Measurements from ENCODE around the gene XIRP1.

The XIRP1 gene

DNA sequence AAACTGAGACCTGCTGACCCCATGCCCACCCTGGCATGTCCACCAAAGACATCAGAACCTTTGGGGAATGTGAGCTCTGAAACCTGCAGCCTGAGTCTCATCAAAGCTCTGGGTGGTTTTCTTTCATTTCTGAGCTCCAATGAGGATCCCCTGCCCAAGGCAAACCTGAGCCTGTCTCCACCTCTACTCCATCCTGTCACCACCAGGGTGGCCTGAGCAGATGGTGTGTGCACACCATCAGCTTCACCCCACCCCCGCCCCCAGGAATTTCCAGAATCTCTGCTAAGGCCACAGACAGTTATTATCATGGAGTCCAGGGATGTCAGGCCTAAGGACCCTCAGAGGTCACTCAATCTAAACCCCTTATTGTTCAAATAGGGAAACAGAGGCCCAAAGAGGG lies 1.3 kb downstream of the XIRP1 start:
- peak overlapping the region in 2 of 3 experiments; percentile 73 to 76 for H3K4me3 Mint-ChIP-seq
- no peaks in the 10 kb centered on the region for H3K36me3 Mint-ChIP-seq (ENCODE audit: low read depth)
- peaks cover 44% of the 10 kb centered on the region for H3K4me1 Mint-ChIP-seq
- H3K27ac Mint-ChIP-seq, result no peak overlapping the region
- H3K9me3 Mint-ChIP-seq, result no peaks in the 10 kb centered on the region
- peaks cover 4% of the 10 kb centered on the region for H3K27me3 Mint-ChIP-seq (ENCODE audit: low read depth)
- TF ChIP-seq, protein P1, sequence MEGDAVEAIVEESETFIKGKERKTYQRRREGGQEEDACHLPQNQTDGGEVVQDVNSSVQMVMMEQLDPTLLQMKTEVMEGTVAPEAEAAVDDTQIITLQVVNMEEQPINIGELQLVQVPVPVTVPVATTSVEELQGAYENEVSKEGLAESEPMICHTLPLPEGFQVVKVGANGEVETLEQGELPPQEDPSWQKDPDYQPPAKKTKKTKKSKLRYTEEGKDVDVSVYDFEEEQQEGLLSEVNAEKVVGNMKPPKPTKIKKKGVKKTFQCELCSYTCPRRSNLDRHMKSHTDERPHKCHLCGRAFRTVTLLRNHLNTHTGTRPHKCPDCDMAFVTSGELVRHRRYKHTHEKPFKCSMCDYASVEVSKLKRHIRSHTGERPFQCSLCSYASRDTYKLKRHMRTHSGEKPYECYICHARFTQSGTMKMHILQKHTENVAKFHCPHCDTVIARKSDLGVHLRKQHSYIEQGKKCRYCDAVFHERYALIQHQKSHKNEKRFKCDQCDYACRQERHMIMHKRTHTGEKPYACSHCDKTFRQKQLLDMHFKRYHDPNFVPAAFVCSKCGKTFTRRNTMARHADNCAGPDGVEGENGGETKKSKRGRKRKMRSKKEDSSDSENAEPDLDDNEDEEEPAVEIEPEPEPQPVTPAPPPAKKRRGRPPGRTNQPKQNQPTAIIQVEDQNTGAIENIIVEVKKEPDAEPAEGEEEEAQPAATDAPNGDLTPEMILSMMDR (IDR thresholded peaks at IDR 0.05; ENCODE audit: unreplicated experiment in 3 of 3), result no peak

DNA sequence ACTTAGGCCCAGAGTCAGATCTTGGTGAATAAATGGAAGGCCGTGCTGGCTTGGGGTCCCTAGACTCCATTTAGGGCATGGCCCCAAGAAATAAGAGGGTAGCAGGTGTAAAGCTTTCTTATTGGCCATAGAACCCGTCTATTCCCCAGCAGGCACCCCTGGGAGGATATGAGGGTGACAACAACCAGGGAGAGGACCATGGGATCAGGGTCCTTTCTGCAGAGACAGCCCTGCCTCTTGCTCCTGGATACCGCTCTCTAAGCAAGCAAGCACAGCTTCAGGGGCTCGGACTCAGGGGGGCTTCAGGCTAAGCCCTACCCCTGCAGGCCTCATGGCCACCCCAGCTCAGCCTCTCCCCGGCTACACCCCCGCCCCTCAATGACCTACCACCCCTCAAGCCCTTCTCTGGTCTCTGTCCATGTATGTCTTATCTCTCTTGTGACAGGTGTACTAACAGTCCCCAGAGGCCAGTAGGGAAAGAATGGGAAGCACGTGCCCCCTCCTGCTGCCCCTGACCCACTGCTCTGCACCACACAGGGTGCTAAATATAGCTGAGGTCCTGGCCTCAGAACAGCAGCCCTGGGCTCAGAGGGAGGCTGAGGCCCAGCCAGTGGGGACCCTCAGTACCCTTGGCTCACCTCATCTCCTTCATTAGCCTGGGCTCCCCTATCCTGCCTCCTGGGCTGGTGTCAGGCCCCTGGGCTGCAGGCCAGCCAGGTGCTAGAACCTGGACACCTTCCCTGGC lies 1.9 kb downstream of the XIRP1 start:
- Mint-ChIP-seq H3K4me1 (peaks cover 40% of the 10 kb centered on the region), H3K9me3 (no peaks in the 10 kb centered on the region), H3K36me3 (ENCODE audit: low read depth) (no peaks in the 10 kb centered on the region), H3K4me3 (peak overlapping the region in 2 of 3 experiments; percentile 73 to 76), H3K27me3 (ENCODE audit: low read depth) (peaks cover 4% of the 10 kb centered on the region), H3K27ac (peak overlapping the region in 2 of 3 experiments; percentile 44 to 82)
- TF ChIP-seq, protein P1 (IDR thresholded peaks at IDR 0.05; ENCODE audit: unreplicated experiment in 3 of 3), result no peak

DNA sequence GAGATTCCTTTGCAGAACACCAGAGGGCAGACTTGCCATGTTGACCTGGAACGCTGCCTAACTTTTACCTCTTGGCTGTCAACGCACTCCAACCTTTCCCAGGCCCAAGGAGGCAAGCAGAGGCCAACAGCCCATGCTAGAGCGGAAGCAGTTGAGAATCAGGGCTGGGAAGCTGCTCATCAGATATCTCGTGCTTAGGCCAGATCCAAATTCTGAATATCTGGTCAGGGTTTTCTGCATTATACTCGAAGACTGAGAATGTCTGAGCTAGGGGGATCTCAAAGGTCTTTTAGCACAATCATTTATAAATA lies 2.5 kb downstream of the XIRP1 start:
- Mint-ChIP-seq H3K36me3 (ENCODE audit: low read depth) (no peaks in the 10 kb centered on the region), H3K27ac (peak overlapping the region in 2 of 3 experiments; percentile 44 to 82), H3K9me3 (no peaks in the 10 kb centered on the region), H3K4me1 (peaks cover 40% of the 10 kb centered on the region), H3K4me3 (peak overlapping the region in 1 of 3 experiments; percentile 35), H3K27me3 (ENCODE audit: low read depth) (peaks cover 4% of the 10 kb centered on the region)
- TF ChIP-seq, protein P1 (IDR thresholded peaks at IDR 0.05; ENCODE audit: unreplicated experiment in 3 of 3), result peak; percentile 70 to 85 (median 79)

DNA sequence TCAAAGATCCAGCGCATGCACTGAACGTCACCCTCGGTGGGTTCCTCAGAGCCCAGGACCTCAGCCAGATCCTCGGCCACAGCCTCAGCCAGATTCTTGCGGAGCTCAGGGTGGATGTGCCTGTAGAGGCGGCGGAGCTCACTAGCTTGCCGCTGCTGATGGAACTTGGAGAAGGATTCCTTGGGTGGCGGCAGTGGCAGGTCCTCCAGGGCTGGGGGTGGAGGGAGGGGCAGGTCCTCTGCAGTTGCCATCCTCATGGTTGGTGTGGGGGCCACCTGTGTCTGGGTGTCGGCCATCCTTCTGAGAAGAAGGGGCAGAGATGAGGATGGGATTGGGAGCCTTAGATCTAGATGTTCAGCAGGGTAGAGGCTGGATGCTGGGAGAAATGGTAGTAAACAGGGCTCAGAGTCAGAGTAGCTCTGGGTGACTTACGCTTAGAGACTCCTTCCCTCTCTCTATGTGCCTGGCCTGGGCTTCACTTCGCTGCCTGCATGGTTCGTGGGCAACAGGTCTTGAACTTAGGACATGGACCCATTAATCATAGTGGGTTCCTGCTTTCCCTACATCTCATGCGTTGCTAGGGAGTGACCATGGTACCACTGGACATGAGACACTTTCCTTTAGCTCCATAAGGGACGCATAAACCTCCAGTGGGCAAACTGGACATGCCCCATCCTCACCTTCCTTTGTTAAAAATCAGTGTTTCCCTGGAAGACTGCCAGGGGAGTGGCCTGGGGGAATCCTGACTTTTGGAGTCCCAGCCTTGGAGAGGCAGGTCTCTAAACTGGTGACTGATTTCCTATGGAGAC lies 3.0 kb downstream of the XIRP1 start:
- Mint-ChIP-seq H3K4me3 (peak overlapping the region in 1 of 3 experiments; percentile 35), H3K9me3 (no peaks in the 10 kb centered on the region), H3K27me3 (ENCODE audit: low read depth) (peaks cover 4% of the 10 kb centered on the region), H3K36me3 (ENCODE audit: low read depth) (no peaks in the 10 kb centered on the region), H3K27ac (peak overlapping the region in 2 of 3 experiments; percentile 44 to 82), H3K4me1 (peaks cover 43% of the 10 kb centered on the region)
- TF ChIP-seq, protein P1 (IDR thresholded peaks at IDR 0.05; ENCODE audit: unreplicated experiment in 3 of 3), result no peak

DNA sequence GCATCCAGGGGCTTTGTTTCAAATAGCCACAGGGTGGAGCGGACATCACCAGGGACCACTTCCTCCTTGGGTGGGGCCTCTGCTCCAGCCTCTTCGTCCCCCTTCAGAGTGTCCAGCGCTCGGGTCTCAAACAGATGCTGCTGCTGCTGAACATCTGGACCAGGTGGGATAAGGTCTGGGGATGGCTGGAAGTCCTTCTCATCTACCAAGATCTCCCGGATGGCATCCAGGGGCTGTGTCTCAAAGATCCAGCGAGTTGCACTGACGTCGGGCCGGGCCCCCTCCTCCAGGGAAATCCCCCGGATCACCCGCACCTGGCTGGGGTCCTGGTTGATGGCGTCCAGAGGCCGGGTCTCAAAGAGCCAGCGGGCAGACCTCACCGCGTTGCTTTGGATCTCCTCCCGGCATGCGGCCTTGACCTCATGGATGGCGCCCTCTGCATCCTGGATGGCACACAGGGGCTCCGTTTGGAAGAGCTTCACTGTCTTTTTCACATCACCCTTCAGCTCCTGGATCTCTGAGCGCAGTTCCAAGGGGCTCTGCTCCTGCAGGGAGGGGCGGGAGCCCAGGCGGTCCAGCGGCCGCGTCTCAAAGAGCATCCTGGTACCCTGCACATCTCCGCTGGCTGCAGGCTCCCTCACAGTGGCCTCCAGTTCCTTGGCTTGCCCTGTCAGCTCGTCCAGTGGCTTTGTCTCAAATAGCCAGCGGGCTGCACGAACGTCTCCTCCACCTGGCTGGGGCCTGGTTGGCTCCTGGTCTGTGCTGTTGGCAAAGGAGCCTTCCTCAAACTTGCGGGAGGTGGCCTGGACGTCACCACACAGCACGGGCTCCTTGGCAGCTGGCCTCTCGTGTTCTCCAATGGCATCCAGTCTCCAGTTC lies 3.9 kb downstream of the XIRP1 start:
- Mint-ChIP-seq H3K9me3 (no peaks in the 10 kb centered on the region), H3K27me3 (ENCODE audit: low read depth) (peaks cover 4% of the 10 kb centered on the region), H3K36me3 (ENCODE audit: low read depth) (no peaks in the 10 kb centered on the region), H3K27ac (no peak overlapping the region), H3K4me3 (no peak overlapping the region), H3K4me1 (peaks cover 52% of the 10 kb centered on the region)
- TF ChIP-seq, protein P1 (IDR thresholded peaks at IDR 0.05; ENCODE audit: unreplicated experiment in 3 of 3), result no peak
